HG02642 (cell line): ENCODE data around the gene FOXO4.
A peak's percentile ranks its signal among the peaks of the same experiment; 100 is the strongest.
"Not testable (repeated sequence)": the region's sequence is repeated elsewhere in the genome, so short reads cannot be mapped to it uniquely, and the experiment has no call there.

Experiments
- ATAC-seq: cut with Tn5 transposase; IDR thresholded peaks from one replicate; pipeline ENCODE4 v1.9.1; 2021; ENCODE audit warnings: mild to moderate bottlenecking; ENCODE audit not compliant: unreplicated experiment, poor library complexity

FOXO4 gene, protein sequence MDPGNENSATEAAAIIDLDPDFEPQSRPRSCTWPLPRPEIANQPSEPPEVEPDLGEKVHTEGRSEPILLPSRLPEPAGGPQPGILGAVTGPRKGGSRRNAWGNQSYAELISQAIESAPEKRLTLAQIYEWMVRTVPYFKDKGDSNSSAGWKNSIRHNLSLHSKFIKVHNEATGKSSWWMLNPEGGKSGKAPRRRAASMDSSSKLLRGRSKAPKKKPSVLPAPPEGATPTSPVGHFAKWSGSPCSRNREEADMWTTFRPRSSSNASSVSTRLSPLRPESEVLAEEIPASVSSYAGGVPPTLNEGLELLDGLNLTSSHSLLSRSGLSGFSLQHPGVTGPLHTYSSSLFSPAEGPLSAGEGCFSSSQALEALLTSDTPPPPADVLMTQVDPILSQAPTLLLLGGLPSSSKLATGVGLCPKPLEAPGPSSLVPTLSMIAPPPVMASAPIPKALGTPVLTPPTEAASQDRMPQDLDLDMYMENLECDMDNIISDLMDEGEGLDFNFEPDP

DNA sequence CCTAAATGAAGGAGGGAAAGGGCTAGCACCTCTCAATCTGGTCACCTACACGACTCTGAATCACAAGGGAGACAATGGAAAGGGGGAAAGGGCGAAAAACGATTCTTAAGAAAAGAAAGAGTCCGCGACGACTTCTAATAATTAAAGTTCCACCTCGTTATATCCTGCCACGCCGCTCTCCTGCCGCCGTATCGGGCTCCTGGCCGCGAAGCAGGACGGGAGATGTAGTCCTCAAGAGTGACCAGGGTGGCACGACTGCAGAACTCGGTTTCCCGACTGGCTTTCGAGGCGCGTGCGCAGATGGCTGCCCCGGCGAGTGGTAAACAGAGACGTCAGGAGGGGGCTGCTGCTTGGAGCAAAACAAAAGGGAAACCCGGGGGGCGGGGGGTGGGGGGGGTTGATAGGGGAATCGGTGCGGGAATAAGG, at the start of gene FOXO4:
Gene FOXO4 (plus strand): TSS at position 297 of the 426 bp plus-strand sequence. CDS start 678 bp downstream, outside the sequence.
- peak; percentile 90 for ATAC-seq

DNA sequence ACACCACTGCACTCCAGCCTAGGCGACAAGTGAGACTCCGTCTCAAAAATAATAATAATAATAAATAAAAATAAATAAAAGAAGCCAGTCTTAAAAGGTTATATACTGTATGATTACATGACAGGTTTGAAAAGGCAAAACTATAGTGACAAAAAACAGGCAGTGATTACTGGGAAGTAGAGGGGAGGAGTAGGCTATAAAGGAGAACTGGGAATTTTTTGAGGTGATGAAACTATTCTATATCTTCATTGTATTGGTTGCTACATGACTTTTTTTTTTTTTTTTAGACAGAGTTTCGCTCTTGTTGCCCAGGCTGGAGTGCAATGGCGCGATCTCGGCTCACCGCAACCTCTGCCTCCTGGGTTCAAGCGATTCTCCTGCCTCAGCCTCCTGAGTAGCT, 47.8 kb upstream of the FOXO4 start:
- ATAC-seq: not testable (repeated sequence)

DNA sequence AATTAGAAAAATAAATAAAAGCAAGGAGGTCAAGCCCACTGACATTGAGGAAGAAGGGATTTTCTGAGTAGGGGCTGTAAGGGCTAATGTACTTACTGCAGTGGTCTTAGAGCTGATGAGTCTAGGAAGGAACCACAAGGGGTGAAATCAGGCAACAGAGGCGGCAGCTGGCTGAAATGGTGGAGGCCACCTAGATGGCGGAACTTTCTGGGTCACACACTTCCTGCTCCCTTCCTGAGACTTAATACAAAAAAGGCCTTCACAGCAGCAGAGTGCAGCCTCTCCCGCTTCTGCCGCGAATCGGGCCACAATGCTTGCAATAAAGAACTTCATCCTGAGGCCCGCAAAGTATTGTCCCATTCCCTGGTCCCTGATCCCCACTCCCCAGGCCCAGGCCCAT, 42.9 kb upstream of the FOXO4 start:
- ATAC-seq: peak; percentile 29

DNA sequence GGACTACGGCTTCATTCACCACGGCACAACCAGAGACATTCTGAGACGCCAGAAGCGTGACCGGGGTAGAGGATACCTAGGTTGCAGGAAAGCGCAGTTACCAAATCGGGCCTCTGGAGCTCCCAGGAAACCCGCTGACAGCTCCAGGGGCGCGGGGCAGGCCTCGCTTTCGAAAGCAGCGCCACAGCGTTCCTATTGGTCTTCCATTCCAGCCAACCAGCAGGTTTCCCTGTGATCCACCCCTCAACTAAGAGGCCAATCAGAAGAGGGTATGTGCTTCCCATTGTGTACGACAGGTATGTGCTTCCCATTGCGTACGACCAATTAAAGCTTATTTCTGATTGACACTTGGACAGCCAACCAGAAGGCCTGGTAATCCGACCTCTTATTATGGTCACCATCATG, 42.4 kb upstream of the FOXO4 start:
- peak; percentile 89 for ATAC-seq

DNA sequence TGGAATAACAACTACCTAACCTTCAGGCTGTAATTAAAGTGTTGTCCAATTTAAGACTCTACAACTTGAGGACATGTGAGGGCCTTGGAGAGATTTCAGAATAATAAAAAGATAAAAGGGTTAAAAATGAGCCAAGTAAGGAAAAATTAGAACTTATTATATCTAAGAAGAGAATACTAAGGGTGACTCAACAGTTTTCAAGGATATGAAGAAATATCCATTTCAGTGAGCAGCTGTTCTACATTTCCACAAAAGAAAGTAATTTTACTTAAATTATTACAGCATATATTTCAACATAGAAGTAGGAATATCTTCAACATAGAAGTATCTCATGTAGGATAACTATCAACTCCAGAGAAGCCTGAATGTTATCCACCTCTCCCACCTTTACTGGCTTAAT, 38.8 kb upstream of the FOXO4 start:
- no peak for ATAC-seq

DNA sequence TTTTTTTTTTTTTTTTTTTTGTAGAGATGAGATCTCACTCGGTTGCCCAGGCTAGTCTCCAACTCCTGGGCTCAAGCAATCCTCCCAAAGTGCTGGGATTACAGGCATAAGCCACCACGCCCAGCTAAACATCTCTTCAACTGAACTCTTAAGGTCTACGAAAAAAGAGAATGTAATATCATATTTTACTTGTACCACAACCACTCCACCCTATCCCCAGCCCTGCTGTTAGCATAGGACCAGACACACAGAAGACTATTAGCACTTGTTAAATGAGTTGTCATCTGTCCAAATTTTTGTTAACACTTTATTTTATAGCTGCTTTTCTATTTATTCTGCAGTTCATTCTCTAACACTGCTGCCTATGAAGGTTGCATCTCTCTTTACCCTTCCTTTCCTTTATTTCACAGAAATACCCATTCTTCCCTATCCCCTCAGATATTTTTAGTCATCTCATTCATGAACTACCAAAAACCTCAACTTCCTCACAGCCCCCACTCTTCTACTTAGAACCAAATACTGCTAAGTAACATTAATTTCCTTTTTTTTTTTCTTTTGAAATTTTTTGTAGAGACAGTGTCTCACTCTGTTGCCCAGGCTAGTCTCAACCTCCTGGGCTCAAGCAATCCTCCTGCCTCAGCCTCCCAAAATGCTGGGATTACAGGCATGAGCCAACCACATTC, 37.7 kb upstream of the FOXO4 start:
- no peak for ATAC-seq

DNA sequence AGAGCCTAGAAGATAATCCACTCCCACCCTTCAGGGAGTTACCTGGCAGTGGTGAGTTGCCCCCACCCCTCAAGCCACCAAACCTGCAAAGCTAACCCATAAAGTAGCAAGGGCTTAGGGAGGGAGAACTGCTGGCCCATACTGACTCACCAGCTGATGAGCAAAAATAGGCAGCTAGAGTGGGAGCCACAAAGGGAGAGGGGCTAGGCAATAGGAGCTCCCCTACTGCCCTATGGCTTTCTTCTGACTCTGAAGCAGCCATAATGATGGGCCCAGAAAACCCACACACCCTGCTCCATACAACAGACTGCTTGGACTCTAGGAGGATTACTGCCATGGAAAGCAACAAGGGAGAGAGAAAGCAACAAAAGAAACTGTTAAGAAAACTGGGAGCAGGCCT, 35.5 kb upstream of the FOXO4 start:
- ATAC-seq: no peak

DNA sequence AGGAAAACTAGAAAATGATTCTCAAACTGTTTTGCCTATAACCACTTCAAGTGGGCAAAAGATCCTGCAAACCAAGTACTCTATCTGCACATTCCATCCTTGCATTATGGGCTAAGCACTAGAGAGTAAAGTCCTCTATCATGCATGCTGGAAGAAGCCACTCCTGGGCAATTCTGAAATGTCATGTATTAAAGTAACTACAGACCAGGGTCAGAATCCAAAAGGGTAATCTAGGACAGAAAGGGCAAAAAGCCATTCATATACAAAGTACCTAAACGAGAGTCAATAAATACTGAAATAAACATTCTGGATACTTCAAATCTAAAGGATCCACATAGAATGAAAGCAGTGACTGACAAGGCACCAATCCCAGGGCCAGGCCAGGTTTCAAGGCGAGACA, 28.6 kb upstream of the FOXO4 start:
- no peak for ATAC-seq

DNA sequence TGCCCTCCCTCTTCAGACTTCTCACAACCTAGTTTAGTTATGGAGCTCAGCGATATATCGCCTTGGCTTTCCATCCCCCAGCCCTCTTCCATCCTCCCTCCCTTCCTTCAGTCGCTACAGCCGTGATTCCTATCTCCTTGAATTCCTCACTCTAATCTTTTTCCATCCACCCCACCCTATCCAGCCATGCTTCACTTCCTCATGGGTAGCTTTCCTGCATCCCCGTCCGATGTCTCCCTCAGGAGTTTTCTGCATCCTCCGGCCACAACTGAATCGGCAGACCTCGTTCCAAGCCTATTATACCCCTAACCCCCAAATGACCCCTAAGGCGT, 28.0 kb upstream of the FOXO4 start:
- ATAC-seq: peak; percentile 2

DNA sequence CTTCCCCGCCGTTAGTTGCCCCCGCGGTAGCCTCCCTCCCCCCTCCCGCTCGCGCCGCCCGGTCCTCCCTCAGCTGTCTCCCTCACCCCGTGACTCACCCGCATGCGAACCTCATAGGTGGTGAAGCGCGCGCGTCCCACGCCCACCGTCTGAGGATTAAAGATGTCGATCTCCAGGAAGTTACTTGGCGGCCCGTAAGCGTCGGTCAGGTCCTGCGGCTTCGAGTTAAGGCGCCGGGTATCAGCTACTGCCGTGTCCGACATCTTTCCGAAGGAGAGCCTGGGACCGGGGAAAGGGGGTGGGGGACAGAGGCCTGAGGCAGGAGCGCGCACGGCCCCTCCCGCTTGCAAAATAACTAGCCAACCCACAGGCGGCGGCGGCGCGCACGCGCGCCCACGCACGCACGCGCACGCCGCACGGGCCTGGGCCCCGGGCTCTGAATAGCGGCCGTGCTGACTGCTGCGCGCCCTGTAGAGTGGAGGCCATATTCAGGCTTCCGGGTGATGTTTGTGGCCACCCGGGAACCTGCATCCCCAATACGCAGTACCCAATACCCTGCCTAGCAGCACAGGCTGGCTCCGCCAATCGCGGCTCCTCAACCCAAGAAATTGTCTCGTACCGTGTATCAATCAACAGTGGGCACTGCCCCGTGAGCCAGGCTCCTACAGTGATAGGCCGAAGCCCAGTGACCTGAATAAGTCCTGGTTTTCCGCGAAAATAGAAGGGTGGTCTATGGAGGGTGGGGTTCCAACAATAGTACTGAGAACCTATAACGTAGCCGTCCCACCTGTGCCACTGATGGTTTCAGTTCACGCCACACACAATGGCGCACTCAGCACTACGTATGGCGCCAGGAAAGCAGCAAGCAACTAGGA, 27.4 kb upstream of the FOXO4 start, which contains the start of gene SNX12:
Gene SNX12 (minus strand): TSS at position 291 of the 875 bp plus-strand sequence. CDS start 28 bp downstream, at position 263.
- peak; percentile 96 for ATAC-seq

DNA sequence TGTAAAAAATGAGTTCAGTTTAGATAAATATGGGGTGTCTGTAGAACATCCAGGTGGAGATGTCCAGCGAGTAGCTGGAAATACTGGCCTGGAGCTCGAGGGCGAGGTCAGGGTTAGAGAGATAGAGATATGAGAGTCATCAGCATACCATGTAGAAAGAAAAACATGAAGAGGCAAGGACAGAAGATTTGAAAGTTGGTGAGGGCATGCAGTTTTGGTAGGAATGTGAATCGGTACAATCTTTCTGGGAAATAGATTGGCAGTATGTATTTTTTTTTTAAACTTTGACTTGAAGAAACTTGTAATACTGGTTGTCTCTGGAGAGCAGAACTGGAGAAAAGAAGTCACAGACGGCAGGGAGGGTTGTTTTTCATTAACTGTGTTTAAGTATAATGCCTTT, 25.1 kb upstream of the FOXO4 start:
- ATAC-seq: no peak

DNA sequence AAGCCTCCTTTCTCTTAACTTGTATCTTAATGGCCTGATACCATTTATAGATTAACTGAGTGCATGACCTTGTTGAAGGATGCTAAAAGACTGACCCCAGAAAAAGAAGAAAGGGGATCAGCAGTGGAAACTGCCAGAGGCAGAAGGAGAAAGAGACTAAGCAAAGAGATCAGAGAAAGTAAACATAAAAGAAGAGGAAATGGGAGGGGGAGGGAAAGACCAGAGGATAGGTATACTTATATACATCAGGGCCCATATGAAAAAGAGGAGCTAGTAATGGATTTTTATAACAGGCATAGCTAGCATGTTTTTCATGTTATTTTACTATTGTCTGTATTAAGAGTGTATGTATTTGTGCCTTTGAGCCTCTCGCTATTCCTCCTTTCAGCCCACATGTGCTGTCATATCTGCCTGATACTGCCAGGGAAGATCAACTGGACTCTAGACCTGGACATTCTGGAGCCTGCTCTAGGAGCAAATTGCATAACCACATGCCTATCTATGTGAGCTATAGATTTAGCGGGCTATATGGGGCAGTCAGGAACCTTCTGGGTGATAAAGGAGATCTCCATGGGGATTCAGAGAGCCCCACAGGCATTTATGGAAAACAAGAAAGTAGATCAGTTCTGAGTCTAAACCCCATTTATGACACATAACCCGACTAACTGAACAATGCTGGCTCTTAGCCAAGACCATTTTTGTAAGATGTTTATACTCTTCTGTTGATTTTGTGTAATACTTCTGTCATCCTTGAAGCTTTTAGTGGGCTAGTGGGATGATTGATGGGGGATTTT, 14.1 kb upstream of the FOXO4 start:
- ATAC-seq: no peak

DNA sequence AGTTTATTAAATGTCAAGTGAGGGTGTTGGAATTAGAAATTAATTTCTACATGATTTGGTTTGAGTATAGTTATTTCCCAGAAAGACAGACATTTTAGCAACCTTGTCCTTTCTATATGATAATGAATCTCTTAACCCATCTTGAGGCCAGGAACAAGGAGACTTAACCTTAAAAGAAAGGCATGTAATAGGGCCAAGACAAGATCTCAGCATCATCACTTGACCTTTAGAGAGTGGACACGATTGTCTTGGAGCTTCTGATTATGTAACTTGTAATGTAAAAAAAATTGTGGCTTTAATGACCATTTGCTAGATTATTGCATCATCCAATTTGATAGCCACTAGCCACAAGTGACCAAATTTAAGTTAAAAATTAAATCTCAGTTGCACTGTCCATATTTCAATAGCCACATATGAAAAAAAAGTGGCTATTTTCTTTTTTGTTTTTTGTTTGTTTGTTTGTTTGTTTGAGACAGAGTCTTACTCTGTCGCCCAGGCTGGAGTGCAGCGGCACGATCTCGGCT, 13.5 kb upstream of the FOXO4 start:
- ATAC-seq: no peak

DNA sequence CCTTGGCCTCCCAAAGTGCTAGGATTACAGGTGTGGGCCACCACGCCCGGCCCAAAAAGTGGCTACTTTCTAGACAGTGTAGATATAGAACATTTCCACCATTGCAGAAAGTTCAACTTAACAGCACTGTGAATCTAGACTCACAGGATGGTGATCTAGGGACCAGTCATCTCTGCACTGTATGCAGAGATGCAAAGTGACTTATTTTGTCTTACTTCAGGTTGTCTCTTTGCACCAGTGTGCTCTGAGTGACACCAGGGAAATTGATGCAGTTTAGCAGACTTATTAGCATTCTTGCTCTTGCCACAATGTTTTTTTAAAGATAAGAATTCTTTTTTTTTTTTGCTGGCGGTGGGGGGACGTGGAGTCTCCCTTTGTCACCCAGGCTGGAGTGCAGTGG, 12.8 kb upstream of the FOXO4 start:
- no peak for ATAC-seq

DNA sequence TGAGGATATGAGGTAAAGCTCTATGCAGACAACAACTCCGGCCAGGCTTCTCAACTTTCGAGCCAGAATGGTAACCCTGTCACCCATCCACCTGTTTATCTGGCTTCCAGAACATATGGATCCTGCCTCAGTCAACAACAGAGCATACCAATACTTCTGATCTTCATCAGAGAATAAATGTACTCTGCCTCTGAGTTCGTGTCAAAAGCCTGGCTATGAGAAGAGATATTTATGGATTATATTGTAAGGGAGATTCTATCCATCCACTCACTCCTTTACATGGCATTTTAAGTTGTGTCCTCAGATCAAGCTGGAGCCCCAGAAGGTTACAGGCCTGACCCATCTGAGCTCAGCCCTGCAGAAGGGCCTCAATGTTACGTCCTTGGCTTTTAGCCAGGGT, 9.8 kb upstream of the FOXO4 start:
- no peak for ATAC-seq

DNA sequence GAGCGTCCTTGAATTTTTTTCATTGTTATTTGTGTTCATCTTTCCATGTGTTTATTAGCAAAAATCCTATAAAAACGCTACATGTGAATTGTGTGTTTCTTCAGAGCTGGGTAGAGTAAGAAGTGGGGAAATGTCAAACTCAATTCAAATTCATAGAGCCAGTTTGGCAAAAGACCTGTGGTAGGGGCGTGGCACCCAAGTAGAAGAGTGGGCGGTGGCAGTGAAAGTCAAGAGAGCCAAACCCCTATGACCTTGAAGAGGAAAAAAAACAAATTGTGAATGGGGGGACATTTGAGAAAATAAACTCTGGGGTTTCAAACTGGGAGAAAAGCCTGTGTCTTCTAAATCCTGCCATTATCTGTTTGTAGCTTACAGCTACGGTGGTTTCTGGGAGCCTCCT, 4.4 kb upstream of the FOXO4 start:
- no peak for ATAC-seq

DNA sequence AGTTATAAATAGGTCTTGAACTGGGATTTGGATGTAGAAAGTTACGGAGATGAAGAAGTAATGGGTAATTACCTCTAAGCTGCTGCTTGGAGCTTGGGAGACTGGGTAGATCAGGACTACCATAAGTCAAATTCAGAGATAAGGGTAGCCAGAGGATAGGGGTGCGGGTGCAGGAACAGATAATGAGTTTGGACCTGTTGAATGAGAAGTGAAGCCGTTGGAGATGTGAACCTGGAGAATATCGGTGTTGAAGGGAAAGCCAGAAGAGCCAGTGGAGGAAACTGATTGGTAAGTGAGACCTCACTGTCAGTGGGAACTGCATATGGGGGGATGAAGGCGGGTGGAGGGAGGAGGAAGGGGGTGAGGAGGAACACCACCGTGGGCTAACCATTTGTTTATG, 618 bp upstream of the FOXO4 start:
- no peak for ATAC-seq

DNA sequence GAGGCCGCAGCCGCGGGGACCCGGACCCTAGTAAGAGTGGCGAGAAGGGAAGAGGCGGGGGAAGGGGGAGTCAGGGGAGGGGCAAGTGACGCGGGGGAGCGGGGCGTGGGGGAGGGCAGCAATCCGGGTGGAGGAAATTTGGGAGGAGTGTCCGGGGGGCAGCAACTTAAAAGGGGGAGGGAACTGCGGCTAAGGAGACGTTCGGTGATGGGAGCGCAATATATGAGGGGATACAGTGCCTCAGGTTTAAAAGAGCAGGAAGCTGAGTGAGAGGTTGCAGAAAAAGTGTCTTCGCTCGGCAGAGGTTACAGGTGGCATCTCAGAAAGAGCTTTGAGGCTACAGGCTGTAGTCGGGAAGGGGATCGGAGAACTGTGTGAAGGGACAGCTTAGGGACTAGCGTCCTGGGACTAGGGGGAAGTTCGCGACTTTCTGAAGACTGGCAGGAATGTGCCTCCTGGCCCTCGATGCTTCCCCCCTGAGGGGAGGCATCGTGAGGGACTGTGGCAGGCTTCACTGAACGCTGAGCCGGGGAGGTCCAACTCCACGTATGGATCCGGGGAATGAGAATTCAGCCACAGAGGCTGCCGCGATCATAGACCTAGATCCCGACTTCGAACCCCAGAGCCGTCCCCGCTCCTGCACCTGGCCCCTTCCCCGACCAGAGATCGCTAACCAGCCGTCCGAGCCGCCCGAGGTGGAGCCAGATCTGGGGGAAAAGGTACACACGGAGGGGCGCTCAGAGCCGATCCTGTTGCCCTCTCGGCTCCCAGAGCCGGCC, 519 bp downstream of the FOXO4 start:
- peak; percentile 18 for ATAC-seq

DNA sequence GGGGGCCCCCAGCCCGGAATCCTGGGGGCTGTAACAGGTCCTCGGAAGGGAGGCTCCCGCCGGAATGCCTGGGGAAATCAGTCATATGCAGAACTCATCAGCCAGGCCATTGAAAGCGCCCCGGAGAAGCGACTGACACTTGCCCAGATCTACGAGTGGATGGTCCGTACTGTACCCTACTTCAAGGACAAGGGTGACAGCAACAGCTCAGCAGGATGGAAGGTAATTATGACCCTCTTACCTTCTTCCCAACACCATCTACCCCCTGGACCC, 1.0 kb downstream of the FOXO4 start:
- no peak for ATAC-seq
